Endodermal cell (in vitro differentiated cells): ENCODE results near the gene TNIK. TPM values are rescaled to one million over a fixed set of nuclear protein-coding genes. Genes with fewer than 3 reads are reported as not detected.

Source experiments
- DNase-seq: peaks from one replicate; pipeline ENCODE4 v3.0.0-alpha.2; 2017
- H3K27ac ChIP-seq: 2 replicates; pipeline ENCODE4 v1.5.1; 2013; ENCODE audit warnings: mild to moderate bottlenecking, low read depth, low read length, moderate library complexity
- H3K27me3 ChIP-seq: 2 replicates; pipeline ENCODE4 v1.6.1; 2013; ENCODE audit warnings: mild to moderate bottlenecking, low read length, moderate library complexity; ENCODE audit not compliant: insufficient read depth, control insufficient read depth, poor library complexity, severe bottlenecking
- H3K36me3 ChIP-seq: 2 replicates; pipeline ENCODE4 v1.7.0; 2013; ENCODE audit warnings: mild to moderate bottlenecking, low read length, moderate library complexity; ENCODE audit not compliant: control insufficient read depth, insufficient read depth
- H3K4me1 ChIP-seq: one replicate; pipeline ENCODE4 v1.7.0; 2013; ENCODE audit warnings: low read length; ENCODE audit not compliant: control insufficient read depth, insufficient read depth
- H3K4me3 ChIP-seq: 2 replicates; pipeline ENCODE4 v1.5.1; 2013; ENCODE audit warnings: mild to moderate bottlenecking, low read length, moderate library complexity
- H3K9ac ChIP-seq: 2 replicates; pipeline ENCODE4 v1.6.1; 2013; ENCODE audit warnings: mild to moderate bottlenecking, low read length, moderate library complexity; ENCODE audit not compliant: poor library complexity, severe bottlenecking; ENCODE audit errors: extremely low read depth
- H3K9me3 ChIP-seq: 2 replicates; pipeline ENCODE4 v1.6.1; 2013; ENCODE audit warnings: mild to moderate bottlenecking, low read length, moderate library complexity; ENCODE audit not compliant: control insufficient read depth
- H3K27ac Mint-ChIP-seq: 2 replicates; pipeline ENCODE4 v1.8.0; 2020; ENCODE audit warnings: mixed read lengths
- H3K27me3 Mint-ChIP-seq: 2 replicates; pipeline ENCODE4 v1.8.0; 2021; ENCODE audit warnings: mild to moderate bottlenecking, mixed read lengths; ENCODE audit not compliant: insufficient read depth
- H3K36me3 Mint-ChIP-seq: 2 replicates; pipeline ENCODE4 v1.8.0; 2020; ENCODE audit warnings: low read depth, mixed read lengths
- H3K4me1 Mint-ChIP-seq: 2 replicates; pipeline ENCODE4 v1.8.0; 2020; ENCODE audit warnings: mixed read lengths
- H3K4me3 Mint-ChIP-seq: 2 replicates; pipeline ENCODE4 v1.8.0; 2020; ENCODE audit warnings: mild to moderate bottlenecking, moderate library complexity, mixed read lengths
- H3K9me3 Mint-ChIP-seq: 2 replicates; pipeline ENCODE4 v1.8.0; 2020; ENCODE audit warnings: mild to moderate bottlenecking, mixed read lengths
- CTCF ChIP-seq: fragments of 200-600 bp; sonication (generic); conservative IDR thresholded peaks from 2 replicates; pipeline ENCODE4 v1.5.0; 2021; ENCODE audit warnings: antibody characterized with exemption, mild to moderate bottlenecking
- WGBS, 2 experiments: methylation state at CpG; one replicate each; pipeline versions ENCODE4 v1.1.5 to v1.1.7; 2013; ENCODE audit warnings: missing lambda C conversion rate in 2 of 2, mixed read lengths in 1 of 2; ENCODE audit not compliant: insufficient coverage in 1 of 2, insufficient read length in 1 of 2; 5-methylcytosine and 5-hydroxymethylcytosine counted together
- total RNA-seq, 2 donors: library from RNA; stranded (reverse); fragmentation: NEBNext Ultra II Directional in 1 of 2; extraction: Animal tissue kit (Norgen Biotek cat#: 25700) in 1 of 2; gene quantifications; 2 replicates in 1 of 2; 3 replicates in 1 of 2; pipeline ENCODE4 v1.2.1, GENCODE V29; 2021

Gene TNIK
- total RNA-seq, 2 donors from 2014 or later, result 12.2 to 14.9 TPM

GRCh38 chr3:171446801-171447578, 13.2 kb downstream of the TNIK start:
- DNase-seq, result no peak
- Mint-ChIP-seq H3K36me3 (no peaks in the 10 kb centered on the region), H3K4me1 (peaks cover 33% of the 10 kb centered on the region), H3K4me3 (no peak overlapping the region), H3K9me3 (no peaks in the 10 kb centered on the region), H3K27ac (no peak overlapping the region), H3K27me3 (no peaks in the 10 kb centered on the region)
- Histone ChIP-seq H3K9ac (no peak overlapping the region), H3K36me3 (no peaks in the 10 kb centered on the region), H3K27me3 (no peaks in the 10 kb centered on the region), H3K4me1 (peaks cover 14% of the 10 kb centered on the region), H3K27ac (no peak overlapping the region), H3K9me3 (no peaks in the 10 kb centered on the region), H3K4me3 (no peak overlapping the region)
- WGBS, 2 experiments, result 91 to 94% methylated on average over 7 to 12 of the region's 12 CpGs
- no peak for TF ChIP-seq CTCF

- H3K9ac ChIP-seq, result no peak overlapping the region
- Mint-ChIP-seq H3K36me3 (no peaks in the 10 kb centered on the region), H3K4me1 (peaks cover 39% of the 10 kb centered on the region), H3K9me3 (no peaks in the 10 kb centered on the region), H3K4me3 (no peak overlapping the region), H3K27ac (no peak overlapping the region), H3K27me3 (no peaks in the 10 kb centered on the region)
- H3K27me3 ChIP-seq, result no peaks in the 10 kb centered on the region
- no peaks in the 10 kb centered on the region for H3K9me3 ChIP-seq
- H3K4me1 ChIP-seq, result peaks cover 17% of the 10 kb centered on the region
- H3K4me3 ChIP-seq, result no peak overlapping the region
- TF ChIP-seq CTCF, result no peak
- no peak overlapping the region for H3K27ac ChIP-seq
- no peaks in the 10 kb centered on the region for H3K36me3 ChIP-seq
- no peak for DNase-seq
- WGBS, 2 experiments, result 87% methylated on average over 1 of the region's 1 CpG; no CpG with 5 or more reads in 1 of the 2 experiments
Observed at GRCh38 chr3:171446301-171446700, 13.9 kb downstream of the TNIK start.

- no peak overlapping the region for H3K4me3 ChIP-seq
- no peak overlapping the region for H3K27ac ChIP-seq
- no peaks in the 10 kb centered on the region for H3K9me3 ChIP-seq
- H3K4me3 Mint-ChIP-seq, result no peak overlapping the region
- no peak for TF ChIP-seq CTCF
- no peak overlapping the region for H3K27ac Mint-ChIP-seq
- H3K27me3 ChIP-seq, result no peaks in the 10 kb centered on the region
- no peak overlapping the region for H3K9ac ChIP-seq
- H3K36me3 ChIP-seq, result no peaks in the 10 kb centered on the region
- H3K9me3 Mint-ChIP-seq, result no peaks in the 10 kb centered on the region
- H3K4me1 ChIP-seq, result peaks cover 15% of the 10 kb centered on the region
- H3K4me1 Mint-ChIP-seq, result peaks cover 39% of the 10 kb centered on the region
- no peaks in the 10 kb centered on the region for H3K27me3 Mint-ChIP-seq
- no peaks in the 10 kb centered on the region for H3K36me3 Mint-ChIP-seq
- no peak for DNase-seq
- WGBS, 2 experiments, result 93 to 97% methylated on average over 4 to 6 of the region's 6 CpGs
Observed at GRCh38 chr3:171445620-171446204, 14.5 kb downstream of the TNIK start.
